ENCODE results near the gene ADGRL4. TPM values are rescaled to one million over a fixed set of nuclear protein-coding genes. Genes with fewer than 3 reads are reported as not detected.

Gene ADGRL4
- total and polyA plus RNA-seq, 9 of the 15 experiments (the other 6 are each of a cell fraction or from before 2014, with no cell fraction given): not detected

DNA sequence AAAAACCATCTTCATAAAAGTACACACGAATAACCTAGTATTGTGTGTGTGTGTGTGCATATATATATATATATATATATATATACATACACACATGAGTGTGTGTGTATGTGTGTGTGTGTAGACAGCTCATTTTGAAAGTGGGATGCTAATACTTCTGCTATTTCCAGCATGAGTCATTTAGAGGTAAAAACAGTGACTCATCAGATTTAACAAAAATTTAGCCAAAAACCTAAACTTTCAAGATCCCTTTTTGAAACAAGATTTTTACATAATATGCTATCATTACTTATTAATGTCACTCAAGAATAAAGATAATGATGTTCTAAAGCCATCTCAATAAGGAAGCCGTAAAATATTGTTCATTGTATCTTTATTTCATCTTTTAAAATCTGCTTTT, 35.6 kb upstream of the ADGRL4 start:
- Histone ChIP-seq H4K20me1 (replicated peaks; ENCODE audit: control insufficient read depth, insufficient read depth, low read length) (no peaks in the 10 kb centered on the region), H3K4me3 (no peak overlapping the region), H3K4me2 (ENCODE audit: insufficient read depth, low read length) (no peak overlapping the region), H3K36me3 (ENCODE audit: control insufficient read depth, insufficient read depth, low read length) (no peaks in the 10 kb centered on the region), H3K9ac (ENCODE audit: insufficient read depth in 1 of 2, low read depth in 2 of 2, low read length in 2 of 2) (no peak overlapping the region), H3K9me1 (ENCODE audit: control insufficient read depth, insufficient read depth, low read length) (no peaks in the 10 kb centered on the region), H2AFZ (ENCODE audit: low read depth, low read length) (no peak overlapping the region), H3K27ac (ENCODE audit: extremely low read depth, low read depth, low read length) (no peak overlapping the region), H3K27me3 (ENCODE audit: control insufficient read depth in 2 of 2, insufficient read depth in 2 of 2, low read length in 2 of 2) (no peaks in the 10 kb centered on the region), H3K9me3 (replicated peaks; ENCODE audit: control insufficient read depth, insufficient read depth, low read depth, low read length) (0 out of 2 replicates have a peak, but pooled peaks cover 4% of the 10 kb centered on the region), H3K4me1 (replicated peaks in 1 of 2; ENCODE audit: control insufficient read depth in 2 of 2, insufficient read depth in 2 of 2, low read length in 2 of 2) (no peaks in the 10 kb centered on the region), H3K79me2 (ENCODE audit: control insufficient read depth, insufficient read depth, low read length) (no peaks in the 10 kb centered on the region)
- DNase-seq (ENCODE audit: extremely low read depth in 1 of 4, low spot score in 3 of 4) (no peak), FAIRE-seq (no peak), ATAC-seq (no peak)
- ChIA-PET POLR2A (no interaction called here), CTCF (ENCODE audit: low intra/inter-chr PET ratio) (no interaction called here)
- intact Hi-C loops (cut with micrococcal nuclease) (no loop called here), in situ Hi-C loops (cut with MboI) (no loop called here)
- no TSS peak for BruUV-seq (replicated peaks)
- no peak for TF ChIP-seq C11orf30 (IDR thresholded peaks at IDR 0.05; ENCODE audit: low read depth)
- TF ChIP-seq MECOM (CRISPR knock-in tag; IDR thresholded peaks at IDR 0.05): no peak
- TF ChIP-seq PTTG1 (tag; IDR thresholded peaks at IDR 0.05; ENCODE audit: low read depth): no peak
- 0 out of 2 replicates have a peak, but pooled peaks have one; percentile 6 for TF ChIP-seq ZNF316 (IDR thresholded peaks at IDR 0.05)
- 3% methylated on average over 2 of the region's 2 CpGs for WGBS (ENCODE audit: insufficient coverage, low coverage, missing lambda C conversion rate)

DNA sequence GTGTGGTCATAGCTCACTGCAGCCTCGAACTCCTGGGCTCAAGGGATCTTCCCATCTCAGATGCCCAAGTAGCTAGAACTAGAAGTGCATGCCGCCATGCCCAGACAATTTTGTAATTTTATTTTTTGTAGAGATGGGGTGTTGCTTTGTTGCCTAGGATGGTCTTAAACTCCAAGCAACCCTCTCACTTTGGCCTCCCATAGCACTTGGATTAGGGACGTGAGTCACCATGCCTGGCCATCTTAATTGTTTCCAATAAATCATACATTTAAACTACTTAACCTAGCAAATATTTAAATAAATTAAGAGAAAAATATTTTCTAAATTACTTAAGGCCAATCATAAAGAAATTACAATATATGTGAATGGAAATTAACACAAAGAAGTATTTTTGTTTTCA, 35.1 kb upstream of the ADGRL4 start:
- Histone ChIP-seq H3K9me3 (replicated peaks; ENCODE audit: control insufficient read depth, insufficient read depth, low read depth, low read length) (0 out of 2 replicates have a peak, but pooled peaks cover 4% of the 10 kb centered on the region), H3K9ac (ENCODE audit: insufficient read depth in 1 of 2, low read depth in 2 of 2, low read length in 2 of 2) (no peak overlapping the region), H4K20me1 (replicated peaks; ENCODE audit: control insufficient read depth, insufficient read depth, low read length) (no peaks in the 10 kb centered on the region), H3K4me1 (replicated peaks in 1 of 2; ENCODE audit: control insufficient read depth in 2 of 2, insufficient read depth in 2 of 2, low read length in 2 of 2) (no peaks in the 10 kb centered on the region), H3K36me3 (ENCODE audit: control insufficient read depth, insufficient read depth, low read length) (no peaks in the 10 kb centered on the region), H3K27ac (ENCODE audit: extremely low read depth, low read depth, low read length) (no peak overlapping the region), H3K4me2 (ENCODE audit: insufficient read depth, low read length) (no peak overlapping the region), H3K79me2 (ENCODE audit: control insufficient read depth, insufficient read depth, low read length) (no peaks in the 10 kb centered on the region), H2AFZ (ENCODE audit: low read depth, low read length) (no peak overlapping the region), H3K4me3 (no peak overlapping the region), H3K27me3 (ENCODE audit: control insufficient read depth in 2 of 2, insufficient read depth in 2 of 2, low read length in 2 of 2) (no peaks in the 10 kb centered on the region), H3K9me1 (ENCODE audit: control insufficient read depth, insufficient read depth, low read length) (no peaks in the 10 kb centered on the region)
- no TSS peak for BruUV-seq (replicated peaks)
- intact Hi-C loops (cut with micrococcal nuclease): no loop called here
- in situ Hi-C loops (cut with MboI): no loop called here
- FAIRE-seq (no peak), DNase-seq (ENCODE audit: extremely low read depth in 1 of 4, low spot score in 3 of 4) (no peak), ATAC-seq (no peak)
- ChIA-PET CTCF (ENCODE audit: low intra/inter-chr PET ratio) (no interaction called here), POLR2A (no interaction called here)
- 0% methylated on average over 3 of the region's 3 CpGs for WGBS (ENCODE audit: insufficient coverage, low coverage, missing lambda C conversion rate)
- no peak for TF ChIP-seq SRF (CRISPR knock-in tag; IDR thresholded peaks at IDR 0.05)
- TF ChIP-seq KLF16 (IDR thresholded peaks at IDR 0.05): no peak
- TF ChIP-seq, protein P1, sequence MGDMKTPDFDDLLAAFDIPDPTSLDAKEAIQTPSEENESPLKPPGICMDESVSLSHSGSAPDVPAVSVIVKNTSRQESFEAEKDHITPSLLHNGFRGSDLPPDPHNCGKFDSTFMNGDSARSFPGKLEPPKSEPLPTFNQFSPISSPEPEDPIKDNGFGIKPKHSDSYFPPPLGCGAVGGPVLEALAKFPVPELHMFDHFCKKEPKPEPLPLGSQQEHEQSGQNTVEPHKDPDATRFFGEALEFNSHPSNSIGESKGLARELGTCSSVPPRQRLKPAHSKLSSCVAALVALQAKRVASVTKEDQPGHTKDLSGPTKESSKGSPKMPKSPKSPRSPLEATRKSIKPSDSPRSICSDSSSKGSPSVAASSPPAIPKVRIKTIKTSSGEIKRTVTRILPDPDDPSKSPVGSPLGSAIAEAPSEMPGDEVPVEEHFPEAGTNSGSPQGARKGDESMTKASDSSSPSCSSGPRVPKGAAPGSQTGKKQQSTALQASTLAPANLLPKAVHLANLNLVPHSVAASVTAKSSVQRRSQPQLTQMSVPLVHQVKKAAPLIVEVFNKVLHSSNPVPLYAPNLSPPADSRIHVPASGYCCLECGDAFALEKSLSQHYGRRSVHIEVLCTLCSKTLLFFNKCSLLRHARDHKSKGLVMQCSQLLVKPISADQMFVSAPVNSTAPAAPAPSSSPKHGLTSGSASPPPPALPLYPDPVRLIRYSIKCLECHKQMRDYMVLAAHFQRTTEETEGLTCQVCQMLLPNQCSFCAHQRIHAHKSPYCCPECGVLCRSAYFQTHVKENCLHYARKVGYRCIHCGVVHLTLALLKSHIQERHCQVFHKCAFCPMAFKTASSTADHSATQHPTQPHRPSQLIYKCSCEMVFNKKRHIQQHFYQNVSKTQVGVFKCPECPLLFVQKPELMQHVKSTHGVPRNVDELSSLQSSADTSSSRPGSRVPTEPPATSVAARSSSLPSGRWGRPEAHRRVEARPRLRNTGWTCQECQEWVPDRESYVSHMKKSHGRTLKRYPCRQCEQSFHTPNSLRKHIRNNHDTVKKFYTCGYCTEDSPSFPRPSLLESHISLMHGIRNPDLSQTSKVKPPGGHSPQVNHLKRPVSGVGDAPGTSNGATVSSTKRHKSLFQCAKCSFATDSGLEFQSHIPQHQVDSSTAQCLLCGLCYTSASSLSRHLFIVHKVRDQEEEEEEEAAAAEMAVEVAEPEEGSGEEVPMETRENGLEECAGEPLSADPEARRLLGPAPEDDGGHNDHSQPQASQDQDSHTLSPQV (IDR thresholded peaks at IDR 0.05): no peak
- TF ChIP-seq BRF1 (IDR thresholded peaks at IDR 0.05; ENCODE audit: borderline replicate concordance, extremely low read depth, insufficient read length): no peak
